Measurements from ENCODE around the gene RAI1.

The RAI1 gene

DNA sequence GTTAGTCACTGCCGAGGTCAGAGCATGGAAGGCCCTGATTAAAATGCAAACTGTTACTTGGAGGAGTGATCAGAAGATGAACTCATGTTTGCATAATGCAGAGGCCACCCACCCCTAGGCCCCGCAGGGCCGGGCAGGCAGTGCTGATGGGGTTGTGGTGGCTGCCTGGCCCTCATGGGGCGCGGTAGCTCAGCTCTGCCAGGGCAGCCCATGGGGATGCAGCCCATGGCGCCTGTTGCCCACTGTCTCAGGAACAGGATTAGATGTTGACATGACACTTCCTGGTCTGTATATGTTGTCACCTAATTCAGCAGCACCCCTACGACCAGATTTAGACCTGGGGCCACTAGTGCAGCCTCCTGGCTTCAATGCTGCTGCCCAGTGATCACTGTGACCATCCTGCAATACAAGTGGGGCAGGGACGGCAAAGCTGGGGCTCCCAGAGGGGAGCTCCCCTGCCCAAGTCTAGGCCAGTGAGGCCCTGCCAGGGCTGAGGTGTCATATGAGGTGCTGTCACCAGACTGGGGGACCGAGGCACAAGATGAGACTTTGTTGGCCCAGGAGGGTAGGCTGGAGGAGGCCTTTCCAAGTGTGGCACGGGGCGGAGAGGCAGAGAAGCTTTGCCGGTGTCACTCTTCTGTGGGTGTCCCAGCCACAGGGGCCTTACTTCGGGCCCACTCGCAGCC lies 49.1 kb downstream of the RAI1 start:
- DNase-seq (ENCODE audit: low read depth), result no peak

DNA sequence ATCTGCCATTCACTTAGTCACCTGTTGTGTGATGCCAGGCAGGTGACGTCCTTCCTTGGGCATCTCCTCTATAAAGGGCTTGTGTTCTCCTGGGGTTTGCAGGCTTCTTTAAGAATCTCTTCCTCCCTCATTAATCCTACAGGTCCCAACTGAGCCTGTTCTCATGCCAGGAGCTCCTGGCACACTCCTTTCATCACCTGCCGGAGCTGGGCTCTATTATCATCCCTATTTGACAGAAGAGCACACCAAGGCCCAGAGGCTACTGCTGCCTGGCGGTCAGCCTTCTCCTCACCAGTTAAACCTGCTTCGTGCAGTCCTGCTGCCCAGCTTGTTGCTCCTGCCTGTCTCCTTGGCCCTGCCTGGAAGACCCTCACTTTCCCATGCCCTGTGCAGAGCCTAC lies 51.2 kb downstream of the RAI1 start:
- DNase-seq (ENCODE audit: low read depth), result no peak

DNA sequence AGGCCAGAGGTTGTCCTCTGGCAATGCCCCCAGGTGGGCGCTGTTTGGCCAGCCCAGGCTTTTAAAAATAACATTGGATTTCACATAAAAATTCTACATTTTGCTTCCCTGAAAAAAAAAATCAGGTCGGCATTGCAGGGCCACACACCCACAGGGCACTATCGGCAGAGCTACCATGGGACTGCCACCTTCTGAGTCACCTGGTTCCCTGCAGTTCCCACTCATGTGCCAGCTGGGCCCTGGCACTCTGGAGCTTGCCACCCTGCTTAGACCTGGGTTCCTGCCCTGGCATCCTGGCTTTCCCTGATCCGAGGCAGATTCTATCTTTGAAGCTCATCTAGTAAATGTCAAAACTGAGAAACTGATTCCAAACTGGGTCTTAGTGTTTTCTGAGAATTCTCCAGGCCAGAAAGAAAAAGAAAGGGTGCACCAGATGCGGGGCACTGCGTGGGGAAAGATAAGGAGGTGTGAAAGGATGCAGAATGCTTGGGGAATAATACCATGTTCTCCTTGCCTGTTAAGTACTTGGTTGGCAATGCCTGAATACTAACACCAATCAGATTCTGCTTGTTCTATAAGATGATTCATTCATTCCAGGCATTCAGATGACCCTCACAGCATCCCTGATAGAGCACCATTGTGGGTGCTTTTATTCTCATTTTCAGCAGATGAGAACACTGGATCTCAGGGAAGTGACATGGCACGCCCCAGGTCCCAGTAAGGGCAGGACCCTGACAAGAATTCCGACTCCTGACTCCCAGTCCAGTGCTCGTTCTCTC lies 51.8 kb downstream of the RAI1 start:
- DNase-seq (ENCODE audit: low read depth), result peak; percentile 83

DNA sequence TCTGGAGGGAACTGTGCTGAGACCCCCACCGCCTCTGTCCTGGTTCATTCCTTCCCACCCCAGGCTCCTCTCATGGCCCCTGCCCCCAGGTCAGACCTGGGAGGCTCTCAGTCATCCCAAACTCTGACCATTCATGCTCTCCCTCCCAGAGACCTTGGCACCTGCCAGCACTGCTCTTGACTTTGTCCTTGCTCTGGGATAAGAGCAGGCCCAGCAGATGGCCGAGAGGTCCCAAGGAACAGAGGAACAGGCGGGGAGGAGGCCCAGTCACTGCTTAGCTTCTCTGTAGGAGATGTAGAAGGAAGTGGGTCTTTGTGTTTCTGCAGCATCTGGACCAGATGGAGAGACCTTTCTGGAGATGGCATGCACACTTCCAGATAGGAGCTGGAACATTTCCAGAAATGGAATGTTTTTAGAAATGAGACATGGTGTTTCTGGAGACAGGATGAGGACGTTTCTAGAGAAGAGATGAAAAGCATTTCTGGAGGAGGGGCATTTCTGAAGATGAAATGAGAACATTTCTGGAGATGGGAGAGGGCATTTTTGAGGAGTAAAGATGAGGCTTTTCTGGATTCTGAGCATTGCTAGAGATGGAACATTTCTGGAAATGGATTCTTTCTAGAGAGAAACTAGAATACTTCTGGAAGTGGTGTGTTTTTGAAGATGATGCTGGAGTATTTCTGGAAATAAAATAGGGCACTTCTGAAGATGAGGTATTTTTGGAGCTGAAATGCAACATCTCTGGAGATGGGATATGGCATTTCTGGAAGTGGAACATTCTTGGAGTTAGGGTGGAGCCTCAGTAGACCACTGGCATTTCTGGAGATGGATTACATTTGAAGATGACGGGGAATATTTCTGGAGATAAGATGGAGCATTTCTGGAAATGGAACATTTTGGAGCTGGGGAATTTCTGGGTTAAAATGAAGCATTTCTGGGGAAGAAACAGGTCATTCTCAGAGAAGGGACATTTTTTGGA lies 55.2 kb downstream of the RAI1 start:
- DNase-seq (ENCODE audit: low read depth), result no peak

DNA sequence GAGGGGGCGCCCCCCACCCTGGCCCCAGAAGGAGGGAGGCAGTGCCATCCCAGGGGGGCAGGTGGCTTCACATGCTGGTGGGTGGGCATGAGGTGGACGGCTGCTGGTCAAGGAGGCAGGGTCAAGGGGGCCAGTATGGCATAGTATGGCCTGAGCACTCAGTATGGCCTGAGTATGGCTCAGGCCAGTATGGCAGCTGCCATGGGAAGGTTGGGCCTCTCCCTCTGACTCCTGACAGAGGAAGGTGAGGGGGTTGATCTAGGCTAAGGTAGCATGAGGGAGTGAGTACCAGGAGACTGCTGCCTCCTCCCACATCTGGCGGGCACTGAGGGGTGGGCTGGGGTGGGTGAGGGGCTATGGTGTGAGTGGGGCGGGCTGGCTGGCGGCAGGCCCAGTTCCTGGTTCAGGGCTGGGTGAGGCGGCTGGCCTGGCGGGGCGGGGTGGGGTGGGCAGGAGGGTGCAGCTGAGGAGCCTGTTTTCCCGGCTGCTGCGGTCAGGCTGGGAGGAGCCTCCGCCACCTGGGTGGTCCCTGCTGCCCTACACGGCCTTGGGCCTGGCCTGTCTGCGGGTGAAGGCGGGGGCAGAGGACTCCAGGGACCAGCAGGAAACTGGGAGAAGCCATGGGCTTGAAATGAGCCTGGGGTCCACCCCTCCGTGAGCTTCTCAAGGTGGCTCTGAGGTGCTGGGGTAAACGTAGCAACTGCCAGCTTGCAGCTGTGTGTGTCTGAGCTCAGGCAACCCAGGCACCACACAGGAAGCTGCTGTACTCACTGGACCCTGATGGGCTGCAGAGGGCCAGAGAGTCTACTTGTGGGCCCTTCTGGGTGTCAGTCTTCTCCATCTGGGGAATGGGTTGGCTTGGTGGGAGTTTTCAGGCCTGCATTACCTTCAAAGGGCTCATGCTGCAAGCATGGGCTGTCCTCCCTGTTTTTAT lies 57.0 kb downstream of the RAI1 start:
- DNase-seq (ENCODE audit: low read depth), result peak; percentile 47

DNA sequence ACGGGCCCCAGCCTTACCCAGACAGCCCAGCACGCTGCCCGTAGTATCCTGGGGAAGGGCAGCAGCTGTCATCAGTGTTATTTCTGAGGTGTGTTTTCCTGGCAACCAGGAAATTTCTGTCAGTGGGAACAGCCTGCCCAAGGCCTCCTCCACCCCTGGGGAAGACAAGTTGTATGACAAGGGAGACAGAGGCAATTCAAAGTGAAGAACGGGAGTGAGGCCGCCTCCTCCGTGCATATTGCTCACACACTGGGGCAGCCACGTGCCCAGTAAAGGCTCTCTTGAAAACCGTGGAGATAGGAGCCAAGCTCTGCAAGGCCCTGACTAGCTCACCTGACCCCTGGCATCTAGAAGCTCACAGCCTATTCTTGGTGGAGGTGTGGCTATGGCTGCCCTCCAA lies 57.6 kb downstream of the RAI1 start:
- no peak for DNase-seq (ENCODE audit: low read depth)

DNA sequence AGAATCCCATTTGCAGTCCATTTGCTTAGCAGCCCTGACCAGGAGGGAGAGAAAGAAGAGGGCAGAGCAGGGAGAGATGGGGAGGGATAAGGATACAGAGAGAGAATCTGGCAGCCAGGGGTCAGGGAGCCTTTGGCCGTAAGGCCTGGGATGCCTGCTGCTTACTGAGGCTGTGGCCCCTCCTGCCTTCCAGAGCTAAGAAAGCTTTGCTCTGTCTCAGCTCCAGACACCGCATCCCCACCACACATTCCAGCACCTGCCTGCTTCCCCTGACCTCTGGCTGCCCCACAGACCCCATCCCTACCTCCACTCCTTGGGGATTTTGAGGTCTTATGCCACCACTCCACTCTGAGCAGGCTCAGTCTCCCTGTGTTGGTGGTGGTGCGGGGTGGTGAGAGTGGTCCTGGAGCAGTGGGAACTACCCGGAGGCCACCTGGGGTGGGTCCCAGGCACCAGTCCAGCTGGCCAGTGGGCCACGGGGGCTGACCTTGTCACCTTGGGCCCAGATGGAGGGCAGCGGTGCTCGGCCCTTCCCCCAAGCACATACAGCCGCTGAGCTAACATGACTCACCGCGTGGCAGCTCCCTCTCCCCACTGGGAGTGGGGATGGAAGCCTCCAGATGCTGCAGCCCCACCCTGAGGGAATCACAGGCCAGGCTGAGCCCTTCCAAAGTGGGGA lies 58.3 kb downstream of the RAI1 start:
- DNase-seq (ENCODE audit: low read depth), result peak; percentile 57

DNA sequence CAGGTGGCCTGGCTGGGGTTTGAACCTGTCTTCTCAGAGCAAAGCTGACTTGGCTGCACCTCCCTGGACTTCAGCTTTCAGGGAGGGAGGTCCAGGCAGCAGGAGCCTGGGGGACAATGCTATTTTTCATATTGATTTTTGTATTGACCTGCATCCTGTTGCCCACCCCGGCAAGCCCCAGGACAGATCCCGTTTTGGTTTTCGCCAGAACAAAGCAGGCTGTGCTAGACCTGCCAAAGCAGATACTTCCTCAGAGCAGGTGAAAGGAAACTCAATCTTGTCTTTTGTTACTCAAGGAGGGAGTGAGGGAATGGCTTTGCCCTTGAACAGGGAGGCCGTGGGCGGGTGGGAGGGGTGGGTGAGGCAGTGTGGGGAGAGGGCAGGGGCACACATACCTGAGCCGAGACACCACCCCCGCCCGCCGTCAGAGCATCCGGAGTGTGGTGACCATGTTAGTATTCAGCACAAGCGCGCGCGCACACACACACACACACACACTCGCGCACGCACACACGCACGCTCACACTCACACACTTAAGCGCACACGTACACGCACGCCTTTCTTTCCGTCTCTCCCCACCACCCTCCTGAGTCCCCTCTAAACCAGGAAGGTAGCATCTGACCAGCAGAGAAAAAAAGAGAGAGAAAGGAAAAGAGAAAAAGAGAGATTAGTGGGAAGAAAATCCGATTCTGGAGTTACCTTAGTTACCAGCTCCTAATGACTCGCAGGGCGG lies 59.5 kb downstream of the RAI1 start:
- DNase-seq (ENCODE audit: low read depth), result no peak

DNA sequence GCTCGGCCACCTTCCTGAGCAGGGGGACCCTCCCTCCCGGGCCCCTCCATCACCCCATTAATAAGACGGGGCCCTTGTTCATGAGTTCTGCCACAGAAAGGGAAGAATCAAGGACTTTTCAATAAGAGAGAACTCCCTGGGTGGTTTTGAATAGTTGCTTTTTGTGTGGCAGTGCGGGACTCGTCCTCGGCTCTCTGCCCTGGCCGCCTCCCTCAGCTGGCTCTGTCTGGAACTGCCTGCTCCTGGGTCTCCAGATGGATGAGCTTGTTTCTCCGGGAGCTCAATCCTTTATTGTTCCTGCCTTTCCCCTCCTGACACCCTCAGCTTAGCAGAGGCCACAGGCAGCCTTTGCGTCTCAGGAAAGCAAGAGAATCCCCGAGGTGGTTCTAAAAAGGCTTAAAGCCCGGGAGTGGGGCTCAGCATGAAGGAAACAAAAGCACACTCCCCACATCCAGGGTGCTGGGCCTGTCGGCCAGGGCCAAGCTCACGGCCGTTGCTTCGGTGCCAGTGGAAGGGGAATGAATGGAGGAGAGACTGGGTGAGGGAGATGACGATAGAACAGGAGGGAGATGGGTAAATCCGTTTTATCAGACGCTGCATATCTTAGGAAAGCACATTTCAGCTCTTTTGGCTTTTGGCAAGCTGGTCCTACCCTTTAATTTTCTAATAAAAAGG lies 60.2 kb downstream of the RAI1 start:
- DNase-seq (ENCODE audit: low read depth), result peak; percentile 39

DNA sequence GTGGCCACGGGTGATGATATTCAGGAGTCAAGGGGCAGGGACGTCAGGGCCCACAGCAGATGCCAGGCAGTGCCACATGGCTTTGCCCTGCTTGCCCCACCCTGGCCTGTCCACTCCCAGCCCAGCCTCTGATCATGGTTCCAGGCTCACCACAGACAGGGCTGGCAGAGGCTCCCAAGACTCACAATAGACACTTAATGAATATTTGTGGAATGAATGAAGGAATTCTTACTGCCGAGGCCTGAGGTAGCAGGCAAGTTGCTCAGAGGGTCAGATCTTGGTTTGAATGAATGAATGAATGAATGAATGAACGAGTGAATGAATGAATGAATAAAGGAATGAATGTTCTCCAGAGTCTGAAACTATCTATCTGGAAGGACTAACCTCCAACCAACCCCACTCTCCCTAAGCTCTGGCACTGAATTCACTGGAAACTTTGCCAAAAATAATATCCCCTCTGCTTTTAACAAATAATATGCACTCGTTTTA lies 60.9 kb downstream of the RAI1 start:
- DNase-seq (ENCODE audit: low read depth), result peak; percentile 45

DNA sequence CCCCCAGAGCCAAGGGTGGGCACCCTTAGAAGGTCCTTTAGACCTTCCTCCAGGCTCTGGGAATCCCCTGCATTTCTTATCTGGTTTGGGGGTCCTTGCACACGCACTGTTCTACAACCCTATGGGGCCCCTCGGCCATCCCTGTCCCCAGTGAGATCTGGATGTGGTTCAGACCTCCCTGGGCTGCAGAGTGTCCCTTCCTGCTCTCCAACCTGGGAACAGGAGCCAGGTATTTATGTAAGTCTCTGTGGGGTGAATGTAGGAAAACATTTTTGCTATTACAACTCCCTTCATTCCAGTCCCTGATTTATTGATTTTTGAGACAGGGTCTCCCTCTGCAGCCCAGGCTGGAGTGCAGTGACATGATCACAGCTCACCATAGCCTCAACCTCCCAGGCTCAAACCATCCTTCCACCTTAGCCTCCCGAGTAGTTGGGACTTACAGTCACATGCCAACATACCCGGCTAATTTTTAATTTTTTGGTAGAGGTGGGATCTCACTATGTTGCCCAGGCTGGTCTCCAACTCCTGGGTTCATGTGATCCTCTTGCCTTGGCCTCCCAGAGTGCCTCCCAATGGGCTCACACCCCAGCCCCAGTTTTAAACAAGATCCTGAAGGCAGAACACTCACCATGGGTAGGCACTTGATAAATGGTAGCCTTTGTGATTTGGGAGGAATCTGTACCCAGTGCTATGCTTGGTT lies 61.6 kb downstream of the RAI1 start:
- no peak for DNase-seq (ENCODE audit: low read depth)

DNA sequence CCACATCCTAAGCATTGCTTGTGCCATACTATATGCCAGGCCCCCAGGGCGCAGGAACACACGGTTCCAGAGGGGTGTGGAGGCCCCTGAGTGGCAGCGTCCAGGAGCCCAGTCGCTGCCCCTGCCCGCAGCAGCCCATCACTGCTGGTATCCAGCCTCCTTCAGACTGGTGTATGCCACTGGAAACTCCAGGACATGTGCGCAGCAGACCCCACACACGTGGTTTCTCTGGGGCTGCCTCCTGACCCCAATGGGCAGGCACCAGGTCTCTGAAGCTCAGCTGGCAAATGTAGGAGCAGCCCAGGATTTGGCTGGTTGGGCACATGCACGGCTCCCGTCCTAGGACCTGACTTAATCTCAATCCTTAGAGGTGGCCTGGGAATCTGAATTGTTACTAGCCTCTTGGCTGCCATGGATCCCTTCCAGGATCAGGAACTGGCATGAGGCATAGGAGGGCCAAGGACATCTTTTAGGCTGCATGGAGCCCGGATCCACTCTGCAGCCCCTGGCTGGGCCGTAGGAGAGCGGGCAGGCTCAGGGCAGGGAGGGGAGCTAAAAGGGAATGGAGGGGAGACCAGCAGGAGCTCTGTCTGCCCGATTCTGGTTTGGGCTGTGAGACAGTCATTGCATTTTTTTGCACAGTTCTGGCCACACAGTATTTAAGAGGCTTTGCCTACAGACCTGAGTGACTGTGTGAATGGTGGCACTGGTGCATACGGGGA lies 62.3 kb downstream of the RAI1 start:
- DNase-seq (ENCODE audit: low read depth), result no peak

DNA sequence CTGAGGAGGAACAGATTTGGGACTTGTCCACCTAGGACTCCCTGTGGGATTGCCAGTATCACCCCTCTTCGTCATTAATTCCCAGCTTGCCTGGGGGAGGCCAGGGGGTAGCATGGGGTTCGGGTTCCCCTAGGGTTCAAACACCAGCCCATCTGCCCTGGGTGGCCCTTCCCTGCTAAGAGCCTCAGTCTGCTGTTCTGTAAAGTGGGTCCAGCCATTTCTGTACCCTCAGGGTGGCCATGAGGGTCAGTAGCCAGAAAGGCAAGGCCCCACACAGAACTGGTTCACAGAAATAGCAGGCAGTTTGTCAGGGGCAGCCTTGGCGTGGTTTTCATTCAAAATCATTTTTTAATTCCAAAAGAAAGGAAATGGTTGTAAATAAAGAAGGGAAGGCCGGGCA lies 62.9 kb downstream of the RAI1 start:
- DNase-seq (ENCODE audit: low read depth), result no peak

DNA sequence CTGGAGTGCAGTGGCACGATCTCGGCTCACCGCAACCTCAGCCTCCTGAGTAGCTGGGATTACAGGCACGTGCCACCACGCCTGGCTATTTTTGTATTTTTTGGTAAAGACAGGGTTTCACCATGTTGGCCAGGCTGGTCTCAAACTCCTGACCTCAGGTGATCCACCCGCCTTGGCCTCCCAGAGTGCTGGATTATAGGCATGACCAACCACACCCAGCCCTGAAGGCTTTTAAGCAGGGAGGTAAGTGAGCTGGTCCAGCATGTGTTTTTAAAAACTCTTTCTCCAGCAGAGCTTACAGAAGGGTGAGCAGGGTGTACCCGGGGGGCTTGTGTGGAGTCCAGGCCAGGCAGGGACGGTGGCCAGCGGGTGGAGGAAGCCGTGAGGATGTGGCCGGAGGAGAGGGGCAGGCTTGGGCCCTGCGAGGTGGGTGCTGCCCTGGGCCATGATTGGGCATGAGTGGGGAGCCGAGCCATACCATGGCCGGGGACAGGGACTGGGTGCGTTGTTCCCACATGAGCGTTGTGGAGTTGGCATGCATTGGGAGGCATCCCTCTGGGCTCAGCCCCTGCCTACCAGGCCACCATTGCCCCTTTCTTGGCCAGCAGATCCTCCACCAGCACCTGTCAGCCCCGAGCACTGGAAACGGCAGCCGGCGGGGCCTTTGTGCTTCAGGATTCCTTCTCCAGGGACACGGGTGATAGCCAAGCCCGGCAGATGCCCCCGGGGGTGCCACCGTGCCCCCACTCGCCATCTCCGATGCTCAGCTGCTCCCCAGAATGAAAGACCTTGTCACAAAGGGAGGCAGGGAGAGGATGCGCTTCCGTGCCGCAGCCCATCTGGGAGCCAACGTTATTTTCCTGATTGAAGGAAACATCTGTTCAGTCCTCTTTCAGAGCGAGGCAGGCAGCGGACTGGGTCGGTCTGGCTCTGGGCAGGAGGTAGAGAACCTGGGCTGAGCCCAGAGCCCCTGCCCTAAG lies 64.5 kb downstream of the RAI1 start:
- no peak for DNase-seq (ENCODE audit: low read depth)

DNA sequence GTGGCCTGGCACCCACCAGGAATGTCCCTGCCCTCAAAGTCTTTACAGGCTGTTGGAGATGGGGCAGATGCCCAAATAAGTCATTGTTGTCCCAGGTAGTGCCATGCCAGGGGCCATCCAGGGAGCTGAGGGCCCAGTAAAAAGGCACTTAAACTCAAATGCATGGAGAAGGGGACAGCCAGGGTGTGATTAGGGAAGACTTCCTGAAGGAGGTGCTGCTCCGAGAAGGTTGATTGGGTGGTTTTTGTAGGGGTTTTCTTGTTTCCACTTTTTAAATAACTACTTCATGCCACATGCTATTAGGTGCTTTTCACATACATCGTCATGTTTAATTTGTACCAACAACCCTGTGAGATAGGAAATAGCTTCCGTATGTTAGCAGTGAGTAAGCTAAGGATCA lies 66.9 kb downstream of the RAI1 start:
- DNase-seq (ENCODE audit: low read depth), result no peak

DNA sequence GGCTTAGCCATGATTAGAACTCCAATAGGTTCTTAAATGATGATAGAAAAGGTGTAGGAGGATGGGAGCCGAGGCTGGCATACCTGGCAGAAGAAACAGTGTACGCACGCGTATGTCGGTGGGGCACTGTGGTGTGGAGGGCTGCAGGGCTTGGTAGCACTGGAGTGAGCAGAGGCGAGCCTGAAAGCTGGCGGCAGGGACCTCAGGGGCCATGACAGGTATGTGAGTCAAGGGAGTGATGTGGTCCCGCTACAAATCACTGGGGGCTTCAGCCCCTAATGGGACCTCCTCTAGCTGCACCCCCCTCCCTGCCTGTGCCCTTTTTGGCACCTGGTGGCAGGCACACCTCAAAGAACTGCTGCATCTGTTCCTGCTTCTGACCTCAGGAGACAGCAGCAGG lies 67.3 kb downstream of the RAI1 start:
- no peak for DNase-seq (ENCODE audit: low read depth)

All from iris pigment epithelial cell (primary cell).